Mesenchymal stem cell (in vitro differentiated cells and primary cell): ENCODE data around the gene MAPKBP1.

Source experiments
- DNase-seq: peaks from one replicate; pipeline ENCODE4 v3.0.0-alpha.2; 2013
- H2AFZ ChIP-seq: one replicate; pipeline ENCODE4 v1.6.1; 2013; ENCODE audit warnings: low read depth, mild to moderate bottlenecking, control low read depth, inconsistent platforms, low read length, moderate library complexity
- H2AK5ac ChIP-seq: 2 replicates; pipeline ENCODE4 v1.6.1; 2013; ENCODE audit warnings: low read length, moderate library complexity, mild to moderate bottlenecking, inconsistent platforms; ENCODE audit not compliant: severe bottlenecking
- H2BK120ac ChIP-seq: one replicate; pipeline ENCODE4 v1.6.1; 2013; ENCODE audit warnings: low read depth, mild to moderate bottlenecking, inconsistent platforms, low read length, moderate library complexity
- H2BK12ac ChIP-seq, 2 experiments: one replicate each; pipeline ENCODE4 v1.6.1; 2013; ENCODE audit warnings: inconsistent platforms in 2 of 2, low read length in 2 of 2, mild to moderate bottlenecking in 2 of 2, moderate library complexity in 2 of 2, control low read depth in 1 of 2
- H2BK15ac ChIP-seq: one replicate; pipeline ENCODE4 v1.6.1; 2013; ENCODE audit warnings: mild to moderate bottlenecking, low read depth, inconsistent platforms; ENCODE audit not compliant: poor library complexity, severe bottlenecking
- H2BK5ac ChIP-seq: 2 replicates; pipeline ENCODE4 v1.6.1; 2013; ENCODE audit warnings: low read depth, mild to moderate bottlenecking, low read length, control low read depth, inconsistent platforms; ENCODE audit not compliant: poor library complexity, severe bottlenecking
- H3K14ac ChIP-seq, 2 experiments: one replicate each; pipeline ENCODE4 v1.6.1; 2013; ENCODE audit warnings: inconsistent platforms in 2 of 2, low read length in 2 of 2, control low read depth in 1 of 2, mild to moderate bottlenecking in 1 of 2, moderate library complexity in 1 of 2
- H3K18ac ChIP-seq, 2 experiments: one replicate each; pipeline ENCODE4 v1.6.1; 2013; ENCODE audit warnings: inconsistent platforms in 2 of 2, low read length in 2 of 2, control low read depth in 1 of 2, low read depth in 1 of 2, mild to moderate bottlenecking in 1 of 2
- H3K23ac ChIP-seq, 2 experiments: one replicate each; pipeline ENCODE4 v1.6.1; 2013; ENCODE audit warnings: inconsistent platforms in 2 of 2, low read length in 2 of 2, mild to moderate bottlenecking in 2 of 2, moderate library complexity in 2 of 2, control low read depth in 1 of 2
- H3K27ac ChIP-seq: 2 replicates; pipeline ENCODE4 v1.5.1; 2013; ENCODE audit warnings: mild to moderate bottlenecking, moderate library complexity, low read length, control low read depth, inconsistent platforms; ENCODE audit not compliant: poor library complexity, severe bottlenecking
- H3K27me3 ChIP-seq, 2 experiments: 2 replicates each; pipeline versions ENCODE4 v1.6.1 to v1.7.0; 2013; ENCODE audit warnings: low read length in 2 of 2, mild to moderate bottlenecking in 2 of 2, moderate library complexity in 2 of 2, control low read depth in 1 of 2, inconsistent platforms in 1 of 2; ENCODE audit not compliant: control insufficient read depth in 1 of 2, insufficient read depth in 1 of 2
- H3K36me3 ChIP-seq, 2 experiments: 2 replicates each; pipeline versions ENCODE4 v1.6.1 to v1.7.0; 2013; ENCODE audit warnings: low read length in 2 of 2, control low read depth in 1 of 2, inconsistent platforms in 1 of 2, low read depth in 1 of 2, mild to moderate bottlenecking in 1 of 2; ENCODE audit not compliant: insufficient read depth in 2 of 2, control insufficient read depth in 1 of 2
- H3K4ac ChIP-seq, 2 experiments: one replicate each; pipeline ENCODE4 v1.6.1; 2013; ENCODE audit warnings: inconsistent platforms in 2 of 2, low read length in 2 of 2, mild to moderate bottlenecking in 2 of 2, moderate library complexity in 2 of 2, control low read depth in 1 of 2, low read depth in 1 of 2
- H3K4me1 ChIP-seq: 2 replicates; pipeline ENCODE4 v1.6.1; 2013; ENCODE audit warnings: low read depth, low read length, control low read depth; ENCODE audit not compliant: control insufficient read depth, insufficient read depth
- H3K4me2 ChIP-seq: 2 replicates; pipeline ENCODE4 v1.6.1; 2013; ENCODE audit warnings: low read length, mild to moderate bottlenecking, inconsistent platforms; ENCODE audit not compliant: poor library complexity, severe bottlenecking
- H3K4me3 ChIP-seq, 2 experiments: 2 replicates each; pipeline versions ENCODE4 v1.5.1 to v1.7.0; 2013; ENCODE audit warnings: low read length in 2 of 2, mild to moderate bottlenecking in 2 of 2, control low read depth in 1 of 2, low read depth in 1 of 2; ENCODE audit not compliant: insufficient read depth in 1 of 2
- H3K79me1 ChIP-seq: replicated peaks from 2 replicates; pipeline ENCODE4 v1.6.1; 2013; ENCODE audit warnings: mild to moderate bottlenecking, control low read depth, low read length, inconsistent platforms; ENCODE audit not compliant: poor library complexity, severe bottlenecking
- H3K9ac ChIP-seq: 2 replicates; pipeline ENCODE4 v1.7.0; 2013; ENCODE audit warnings: mild to moderate bottlenecking, low read length, moderate library complexity
- H3K9me3 ChIP-seq: 2 replicates; pipeline ENCODE4 v1.7.0; 2013; ENCODE audit warnings: mild to moderate bottlenecking, low read length; ENCODE audit not compliant: control insufficient read depth
- H4K8ac ChIP-seq: one replicate; pipeline ENCODE4 v1.6.1; 2013; ENCODE audit warnings: inconsistent platforms, mild to moderate bottlenecking, low read length, moderate library complexity
- H4K91ac ChIP-seq: one replicate; pipeline ENCODE4 v1.6.1; 2013; ENCODE audit warnings: mild to moderate bottlenecking, low read length, inconsistent platforms
- WGBS: methylation state at CpG from one replicate; pipeline ENCODE4 v1.1.7; 2013; ENCODE audit warnings: mixed read lengths; 5-methylcytosine and 5-hydroxymethylcytosine counted together

Gene MAPKBP1

GRCh38 chr15:41866263-41866703, 92.0 kb downstream of the MAPKBP1 start:
- Histone ChIP-seq H3K27ac (no peak overlapping the region), H3K4ac (no peak overlapping the region), H2AFZ (no peak overlapping the region), H3K27me3 (peaks cover 0 to 46% of the 10 kb centered on the region in 2 experiments), H3K4me1 (peaks cover 22% of the 10 kb centered on the region), H3K14ac (peak overlapping the region in 1 of 2 experiments; percentile 12), H2BK15ac (no peak overlapping the region), H2BK12ac (no peak overlapping the region), H4K91ac (no peak overlapping the region), H2BK120ac (no peak overlapping the region), H3K18ac (no peak overlapping the region), H3K36me3 (peaks cover 0 to 66% of the 10 kb centered on the region in 2 experiments), H2BK5ac (no peak overlapping the region), H3K79me1 (no peaks in the 10 kb centered on the region), H3K4me2 (no peak overlapping the region), H3K9ac (no peak overlapping the region), H2AK5ac (no peak overlapping the region), H3K4me3 (no peak overlapping the region), H3K23ac (no peak overlapping the region), H4K8ac (no peak overlapping the region), H3K9me3 (no peaks in the 10 kb centered on the region)
- WGBS: 40% methylated on average over 8 of the region's 8 CpGs
- no peak for DNase-seq

- Histone ChIP-seq H3K23ac (no peak overlapping the region), H3K27ac (no peak overlapping the region), H2BK5ac (no peak overlapping the region), H3K36me3 (peaks cover 0 to 65% of the 10 kb centered on the region in 2 experiments), H3K4me1 (peaks cover 27% of the 10 kb centered on the region), H2AK5ac (no peak overlapping the region), H3K4me2 (no peak overlapping the region), H3K4me3 (no peak overlapping the region), H3K79me1 (no peaks in the 10 kb centered on the region), H3K14ac (no peak overlapping the region), H2BK15ac (no peak overlapping the region), H4K8ac (no peak overlapping the region), H2AFZ (no peak overlapping the region), H3K9me3 (no peaks in the 10 kb centered on the region), H3K18ac (no peak overlapping the region), H4K91ac (no peak overlapping the region), H2BK120ac (no peak overlapping the region), H3K9ac (no peak overlapping the region), H3K4ac (no peak overlapping the region), H2BK12ac (no peak overlapping the region), H3K27me3 (peaks cover 0 to 44% of the 10 kb centered on the region in 2 experiments)
- DNase-seq: no peak
- WGBS: 91% methylated on average over 25 of the region's 25 CpGs
Observed at GRCh38 chr15:41866872-41867579, 92.7 kb downstream of the MAPKBP1 start.

GRCh38 chr15:41868321-41868720, 94.0 kb downstream of the MAPKBP1 start:
- H2BK5ac ChIP-seq: no peak overlapping the region
- no peak overlapping the region for H3K4me3 ChIP-seq
- peaks cover 0 to 58% of the 10 kb centered on the region in 2 experiments for H3K36me3 ChIP-seq
- no peaks in the 10 kb centered on the region for H3K9me3 ChIP-seq
- no peak overlapping the region for H4K8ac ChIP-seq
- no peak overlapping the region for H2BK15ac ChIP-seq
- no peak overlapping the region for H4K91ac ChIP-seq
- H3K27me3 ChIP-seq: peaks cover 0 to 46% of the 10 kb centered on the region in 2 experiments
- DNase-seq: no peak
- H3K23ac ChIP-seq: no peak overlapping the region
- 97% methylated on average over 15 of the region's 15 CpGs for WGBS
- H2BK120ac ChIP-seq: no peak overlapping the region
- H3K79me1 ChIP-seq: no peaks in the 10 kb centered on the region
- no peak overlapping the region for H2AFZ ChIP-seq
- no peak overlapping the region for H3K27ac ChIP-seq
- no peak overlapping the region for H3K18ac ChIP-seq
- H3K4me1 ChIP-seq: peaks cover 26% of the 10 kb centered on the region
- H3K14ac ChIP-seq: no peak overlapping the region
- no peak overlapping the region for H3K9ac ChIP-seq
- no peak overlapping the region for H3K4me2 ChIP-seq
- H2AK5ac ChIP-seq: no peak overlapping the region
- no peak overlapping the region for H2BK12ac ChIP-seq
- no peak overlapping the region for H3K4ac ChIP-seq

- Histone ChIP-seq H2BK15ac (no peak overlapping the region), H2BK120ac (no peak overlapping the region), H3K9ac (no peak overlapping the region)
Observed at GRCh38 chr15:41869770-41870688, 95.7 kb downstream of the MAPKBP1 start.

More at GRCh38 chr15:41869770-41870688, 95.7 kb downstream of the MAPKBP1 start:
- H4K91ac ChIP-seq: no peak overlapping the region
- 90% methylated on average over 42 of the region's 42 CpGs for WGBS
- peaks cover 26% of the 10 kb centered on the region for H3K4me1 ChIP-seq
- no peak overlapping the region for H3K4me2 ChIP-seq
- H2BK5ac ChIP-seq: peak overlapping the region; percentile 4
- H3K27me3 ChIP-seq: peaks cover 0 to 34% of the 10 kb centered on the region in 2 experiments
- no peak for DNase-seq
- H3K14ac ChIP-seq: peak overlapping the region in 1 of 2 experiments; percentile 68
- H3K23ac ChIP-seq: no peak overlapping the region
- no peak overlapping the region for H3K4me3 ChIP-seq
- no peak overlapping the region for H2AFZ ChIP-seq
- H3K9me3 ChIP-seq: no peaks in the 10 kb centered on the region
- peaks cover 0 to 61% of the 10 kb centered on the region in 2 experiments for H3K36me3 ChIP-seq
- H2AK5ac ChIP-seq: no peak overlapping the region
- no peak overlapping the region for H3K18ac ChIP-seq
- H3K27ac ChIP-seq: no peak overlapping the region
- H3K4ac ChIP-seq: no peak overlapping the region
- no peaks in the 10 kb centered on the region for H3K79me1 ChIP-seq
- no peak overlapping the region for H2BK12ac ChIP-seq
- H4K8ac ChIP-seq: peak overlapping the region; percentile 16
